ENCODE measurements around the gene DLX5. TPM values are rescaled to one million over a fixed set of nuclear protein-coding genes. Genes with fewer than 3 reads are reported as not detected.

The DLX5 gene
- total RNA-seq, 4 donors from 2014 or later: 0.54 to 1.5 (median 0.67) TPM; not detected in 1

DNA sequence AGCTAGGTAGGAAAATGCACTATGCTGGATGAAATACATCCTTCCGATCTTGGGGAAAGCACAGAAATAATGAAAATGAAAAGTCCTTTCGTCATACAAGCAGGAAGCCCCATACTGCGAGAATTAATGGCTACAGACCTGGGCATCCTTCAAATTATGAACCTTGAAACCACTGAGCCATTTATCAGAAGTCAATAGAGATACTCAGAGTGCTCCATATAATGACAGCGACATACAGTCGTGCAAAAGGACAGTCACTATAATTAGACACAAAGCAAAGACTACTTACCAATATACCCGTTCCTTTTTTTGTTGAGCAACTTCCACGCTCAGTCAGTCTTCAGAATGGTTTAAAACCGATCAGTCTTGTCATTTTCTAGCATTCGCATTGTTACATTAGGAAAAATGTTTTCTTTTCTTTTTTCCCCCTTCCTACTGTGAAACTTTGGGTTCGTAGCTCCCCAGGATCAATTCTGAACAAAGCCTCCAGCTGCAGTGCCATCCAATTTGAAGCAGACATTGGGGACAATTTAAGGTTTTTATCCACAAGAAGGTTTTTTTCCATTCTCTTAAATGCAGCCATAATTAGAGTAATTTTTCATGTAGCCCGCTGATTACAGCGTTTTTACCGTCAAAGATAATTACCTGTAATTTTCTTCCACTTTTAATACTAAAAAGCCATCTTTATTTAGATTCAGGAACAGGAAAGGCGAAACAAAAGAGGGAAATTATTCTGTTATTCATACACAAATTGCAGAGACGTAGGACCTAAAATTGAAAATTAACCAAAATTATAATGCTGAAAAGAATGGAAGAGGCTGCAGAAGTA is 12.9 kb downstream of the DLX5 start:
- 23 to 29% methylated on average over 15 of the region's 15 CpGs for WGBS, 2 donors
- peaks cover 39% of the 10 kb centered on the region for H3K27me3 ChIP-seq

DNA sequence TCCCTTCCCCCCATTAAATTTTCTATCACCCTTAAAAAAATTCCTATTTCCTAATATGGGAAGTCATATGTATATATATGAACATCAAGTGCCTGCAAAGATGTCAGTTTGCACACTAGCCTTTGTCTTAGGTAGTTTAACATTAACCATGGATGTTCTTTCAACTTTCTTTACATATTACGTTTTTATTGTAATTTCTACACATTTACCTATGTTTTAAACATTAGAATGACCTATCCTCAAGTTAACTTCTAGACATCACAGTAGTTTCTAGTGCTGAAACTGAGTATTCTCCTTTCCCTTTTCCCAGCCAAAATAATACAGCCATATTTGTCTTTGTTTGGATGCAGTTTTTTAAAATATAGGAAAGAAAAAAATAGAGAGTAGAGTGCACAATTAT is 13.5 kb downstream of the DLX5 start:
- 20 to 24% methylated on average over 1 of the region's 1 CpG for WGBS, 2 donors
- TF ChIP-seq CTCF (IDR thresholded peaks at IDR 0.05) (no peak), POLR2A (IDR thresholded peaks at IDR 0.05) (no peak)
- Histone ChIP-seq H3K9me3 (no peaks in the 10 kb centered on the region), H3K27ac (no peak overlapping the region), H3K36me3 (no peaks in the 10 kb centered on the region), H3K27me3 (peaks cover 40% of the 10 kb centered on the region), H3K4me3 (replicated peaks in 1 of 3) (no peak overlapping the region), H3K4me1 (peaks cover 0 to 3% of the 10 kb centered on the region in 2 donors)
- DNase-seq: no peak
- intact Hi-C loops (cut with DNase I): no loop called here

More for the DNA sequence above, 12.9 kb downstream of the DLX5 start:
- intact Hi-C loops (cut with DNase I): no loop called here
- Histone ChIP-seq H3K4me3 (replicated peaks in 1 of 3) (no peak overlapping the region), H3K27ac (no peak overlapping the region), H3K4me1 (peaks cover 0 to 5% of the 10 kb centered on the region in 2 donors), H3K36me3 (no peaks in the 10 kb centered on the region), H3K9me3 (no peaks in the 10 kb centered on the region)
- no peak for TF ChIP-seq CTCF (IDR thresholded peaks at IDR 0.05)
- TF ChIP-seq POLR2A (IDR thresholded peaks at IDR 0.05): no peak
- DNase-seq: no peak

- H3K4me1 ChIP-seq: peaks cover 6 to 12% of the 10 kb centered on the region in 2 donors
- 20 to 24% methylated on average over 10 to 18 of the region's 18 CpGs for WGBS, 2 donors
- H3K9me3 ChIP-seq: no peaks in the 10 kb centered on the region
- no peak overlapping the region for H3K27ac ChIP-seq
- peaks cover 47% of the 10 kb centered on the region for H3K27me3 ChIP-seq
- TF ChIP-seq POLR2A (IDR thresholded peaks at IDR 0.05): no peak
- no peak for TF ChIP-seq CTCF (IDR thresholded peaks at IDR 0.05)
- no peaks in the 10 kb centered on the region for H3K36me3 ChIP-seq
- DNase-seq: no peak
- intact Hi-C loops (cut with DNase I): no loop called here
- H3K4me3 ChIP-seq (replicated peaks in 1 of 3): no peak overlapping the region
Observed at GRCh38 chr7:97009753-97010732, 14.6 kb downstream of the DLX5 start.

- no peaks in the 10 kb centered on the region for H3K9me3 ChIP-seq
- H3K27me3 ChIP-seq: peaks cover 57% of the 10 kb centered on the region
- no peak for DNase-seq
- H3K4me1 ChIP-seq: peaks cover 10 to 15% of the 10 kb centered on the region in 2 donors
- intact Hi-C loops (cut with DNase I): no loop called here
- 86 to 91% methylated on average over 3 of the region's 3 CpGs for WGBS, 2 donors
- no peak overlapping the region for H3K27ac ChIP-seq
- no peak for TF ChIP-seq POLR2A (IDR thresholded peaks at IDR 0.05)
- no peak for TF ChIP-seq CTCF (IDR thresholded peaks at IDR 0.05)
- no peaks in the 10 kb centered on the region for H3K36me3 ChIP-seq
- H3K4me3 ChIP-seq (replicated peaks in 1 of 3): no peak overlapping the region
Observed at GRCh38 chr7:97008275-97008917, 16.2 kb downstream of the DLX5 start.
